Vagina (tissue), 2 donors: Measurements from ENCODE around the gene MSI2. TPM values are rescaled to one million over a fixed set of nuclear protein-coding genes. Genes with fewer than 3 reads are reported as not detected.

Experiments used
- DNase-seq, 2 donors: peaks; one replicate each; pipeline ENCODE4 v3.0.0-alpha.2; 2017; ENCODE audit errors: extremely low spot score in 2 of 2
- H3K27ac ChIP-seq: fragments of 200-600 bp; sonication (generic); one replicate; pipeline ENCODE4 v1.5.1; 2019
- H3K27me3 ChIP-seq: fragments of 200-600 bp; sonication (generic); one replicate; pipeline ENCODE4 v1.5.1; 2019
- H3K36me3 ChIP-seq, 2 donors: fragments of 200-600 bp; sonication (generic); one replicate each; pipeline ENCODE4 v1.5.1; 2017 to 2019
- H3K4me1 ChIP-seq: fragments of 200-600 bp; sonication (generic); one replicate; pipeline ENCODE4 v1.5.1; 2019
- H3K4me3 ChIP-seq, 2 donors: fragments of 200-600 bp; sonication (generic); 1 replicate in 1 of 2; 2 replicates in 1 of 2; pipeline ENCODE4 v1.5.1; 2016 to 2019
- H3K9me3 ChIP-seq: fragments of 200-600 bp; sonication (generic); one replicate; pipeline ENCODE4 v1.5.1; 2019
- CTCF ChIP-seq, 3 experiments: fragments of 450-650 bp in 2 of 3; fragments of 200-600 bp in 1 of 3; sonication (generic) in 1 of 3; IDR thresholded peaks; one replicate each; pipeline ENCODE4 v1.5.1; 2017 to 2019; ENCODE audit warnings: antibody characterized with exemption in 3 of 3, mild to moderate bottlenecking in 2 of 3, moderate library complexity in 2 of 3
- POLR2A ChIP-seq, 2 donors: fragments of 450-650 bp; IDR thresholded peaks; one replicate each; pipeline ENCODE4 v1.6.1; 2017; ENCODE audit warnings: antibody characterized with exemption in 2 of 2, mild to moderate bottlenecking in 2 of 2, moderate library complexity in 2 of 2
- POLR2AphosphoS5 ChIP-seq, 2 donors: sonication (generic); formaldehyde crosslinking; IDR thresholded peaks; one replicate each; pipeline ENCODE4 v1.9.0; 2017; ENCODE audit warnings: antibody characterized with exemption in 2 of 2, mild to moderate bottlenecking in 2 of 2, low read depth in 1 of 2; ENCODE audit not compliant: insufficient read depth in 1 of 2
- intact Hi-C: fragments of 100-400 bp; cut with DNase I; formaldehyde crosslinking; loops from one replicate; pipeline ENCODE4 v1.15.1; 2023
- total RNA-seq: library from RNA; depleted of rRNA; stranded (reverse); fragments of >200 nt; gene quantifications from one replicate; pipeline ENCODE4 v1.2.3, GENCODE V29; 2016

The MSI2 gene
- total RNA-seq, 1 donor from 2014 or later = 27.3 TPM

DNA sequence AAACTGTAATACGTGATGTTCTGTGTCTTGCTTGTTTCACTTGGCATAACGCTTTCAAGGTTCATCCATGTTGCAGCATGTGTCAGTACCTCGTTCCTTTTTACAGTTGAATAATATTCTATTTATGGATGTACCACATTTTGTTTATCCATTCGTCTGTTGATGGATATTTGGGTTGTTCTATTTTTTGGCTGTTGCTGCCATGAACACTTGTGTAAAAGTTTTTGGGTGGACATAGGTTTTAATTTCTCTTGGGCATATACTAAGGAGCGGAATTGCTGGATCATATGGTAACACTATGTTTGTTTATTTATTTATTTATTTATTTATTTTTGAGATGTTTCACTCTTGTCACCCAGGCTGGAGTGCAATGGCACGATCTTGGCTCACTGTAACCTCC lies 137.0 kb downstream of the MSI2 start:
- TF ChIP-seq CTCF (IDR thresholded peaks at IDR 0.05) (no peak), POLR2A (IDR thresholded peaks at IDR 0.05) (no peak), POLR2AphosphoS5 (IDR thresholded peaks at IDR 0.05; ENCODE audit: insufficient read depth in 1 of 2, low read depth in 1 of 2) (no peak)
- DNase-seq = no peak
- Histone ChIP-seq H3K9me3 (no peaks in the 10 kb centered on the region), H3K4me3 (no peak overlapping the region), H3K27ac (no peak overlapping the region), H3K4me1 (no peaks in the 10 kb centered on the region), H3K36me3 (no peaks in the 10 kb centered on the region), H3K27me3 (no peaks in the 10 kb centered on the region)
- intact Hi-C loops = no loop called here

DNA sequence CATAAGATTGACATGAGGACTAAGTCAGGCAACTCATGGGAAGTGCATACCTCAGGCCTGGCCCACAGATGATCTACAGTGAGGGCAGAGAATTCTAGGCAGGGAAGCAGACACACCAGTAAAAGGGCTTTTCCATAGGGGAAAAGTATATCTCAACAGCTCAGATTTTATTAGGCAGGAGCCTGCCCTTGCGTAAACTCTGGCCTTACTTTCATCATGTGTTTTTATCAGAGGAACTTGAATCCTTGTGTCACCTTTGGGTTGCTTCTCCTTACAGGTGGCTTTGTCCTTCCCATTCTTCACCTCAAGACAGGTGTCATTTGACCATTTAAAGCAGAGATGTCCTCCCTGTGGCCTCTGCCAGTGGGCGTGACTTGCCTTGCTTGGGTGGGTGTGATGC lies 138.1 kb downstream of the MSI2 start:
- intact Hi-C loops = no loop called here
- H3K36me3 ChIP-seq = no peaks in the 10 kb centered on the region
- no peak for DNase-seq
- no peaks in the 10 kb centered on the region for H3K4me1 ChIP-seq
- no peaks in the 10 kb centered on the region for H3K9me3 ChIP-seq
- TF ChIP-seq CTCF (IDR thresholded peaks at IDR 0.05) (no peak), POLR2AphosphoS5 (IDR thresholded peaks at IDR 0.05; ENCODE audit: insufficient read depth in 1 of 2, low read depth in 1 of 2) (no peak), POLR2A (IDR thresholded peaks at IDR 0.05) (no peak)
- no peak overlapping the region for H3K27ac ChIP-seq
- no peak overlapping the region for H3K4me3 ChIP-seq
- no peaks in the 10 kb centered on the region for H3K27me3 ChIP-seq

- H3K4me3 ChIP-seq = no peak overlapping the region
- no peak overlapping the region for H3K27ac ChIP-seq
- DNase-seq = no peak
- no peaks in the 10 kb centered on the region for H3K4me1 ChIP-seq
- H3K36me3 ChIP-seq = no peaks in the 10 kb centered on the region
- intact Hi-C loops = no loop called here
- no peaks in the 10 kb centered on the region for H3K27me3 ChIP-seq
- H3K9me3 ChIP-seq = no peaks in the 10 kb centered on the region
- TF ChIP-seq POLR2A (IDR thresholded peaks at IDR 0.05) = no peak
- TF ChIP-seq CTCF (IDR thresholded peaks at IDR 0.05) = no peak
- TF ChIP-seq POLR2AphosphoS5 (IDR thresholded peaks at IDR 0.05; ENCODE audit: insufficient read depth in 1 of 2, low read depth in 1 of 2) = no peak
Measured at GRCh38 chr17:57395721-57396321, 139.5 kb downstream of the MSI2 start.

GRCh38 chr17:57396511-57396921 lies 140.2 kb downstream of the MSI2 start:
- Histone ChIP-seq H3K27ac (no peak overlapping the region), H3K27me3 (no peaks in the 10 kb centered on the region), H3K9me3 (no peaks in the 10 kb centered on the region), H3K4me1 (no peaks in the 10 kb centered on the region), H3K36me3 (peaks cover 0 to 2% of the 10 kb centered on the region in 2 donors), H3K4me3 (no peak overlapping the region)
- TF ChIP-seq CTCF (IDR thresholded peaks at IDR 0.05) (no peak), POLR2A (IDR thresholded peaks at IDR 0.05) (no peak), POLR2AphosphoS5 (IDR thresholded peaks at IDR 0.05; ENCODE audit: insufficient read depth in 1 of 2, low read depth in 1 of 2) (no peak)
- intact Hi-C loops = no loop called here
- no peak for DNase-seq

- intact Hi-C loops = no loop called here
- Histone ChIP-seq H3K9me3 (no peaks in the 10 kb centered on the region), H3K27me3 (no peaks in the 10 kb centered on the region), H3K4me1 (no peaks in the 10 kb centered on the region), H3K36me3 (peaks cover 0 to 4% of the 10 kb centered on the region in 2 donors), H3K27ac (no peak overlapping the region), H3K4me3 (no peak overlapping the region)
- DNase-seq = no peak
- TF ChIP-seq POLR2AphosphoS5 (IDR thresholded peaks at IDR 0.05; ENCODE audit: insufficient read depth in 1 of 2, low read depth in 1 of 2) (no peak), POLR2A (IDR thresholded peaks at IDR 0.05) (no peak), CTCF (IDR thresholded peaks at IDR 0.05) (no peak)
Measured at GRCh38 chr17:57397402-57397801, 141.1 kb downstream of the MSI2 start.
